HG03159 (cell line): ENCODE measurements around the gene C18orf54.
"Not testable (repeated sequence)": the region's sequence is repeated elsewhere in the genome, so short reads cannot be mapped to it uniquely, and the experiment has no call there.

ENCODE experiments used
- ATAC-seq: cut with Tn5 transposase; IDR thresholded peaks from one replicate; pipeline ENCODE4 v1.9.1; 2021; ENCODE audit warnings: mild to moderate bottlenecking, moderate library complexity; ENCODE audit not compliant: unreplicated experiment

C18orf54 gene

GRCh38 chr18:54357660-54358494 is at the start of gene C18orf54, which contains the start of gene STARD6:
Gene C18orf54 (plus strand): TSS chr18:54357906. CDS start chr18:54360573, 2,667 bp downstream.
Gene STARD6 (minus strand): TSS chr18:54357858. CDS start chr18:54354573, 3,285 bp downstream.
- peak; percentile 95 for ATAC-seq

- not testable (repeated sequence) for ATAC-seq
These were observed 48.1 kb upstream of the C18orf54 start for GRCh38 chr18:54309564-54309963.

GRCh38 chr18:54316071-54316820 is 41.5 kb upstream of the C18orf54 start:
- no peak for ATAC-seq

- no peak for ATAC-seq
These were observed 34.1 kb upstream of the C18orf54 start for GRCh38 chr18:54323561-54323960.

GRCh38 chr18:54323970-54324369 is 33.7 kb upstream of the C18orf54 start:
- ATAC-seq, result no peak

GRCh38 chr18:54327818-54328217 is 29.9 kb upstream of the C18orf54 start:
- ATAC-seq, result no peak

GRCh38 chr18:54329787-54330186 is 27.9 kb upstream of the C18orf54 start:
- no peak for ATAC-seq

- ATAC-seq, result no peak
These were observed 26.7 kb upstream of the C18orf54 start for GRCh38 chr18:54330768-54331548.

- no peak for ATAC-seq
These were observed 22.0 kb upstream of the C18orf54 start for GRCh38 chr18:54335638-54336173.

GRCh38 chr18:54338230-54338629 is 19.5 kb upstream of the C18orf54 start:
- ATAC-seq, result no peak

- no peak for ATAC-seq
These were observed 6.5 kb upstream of the C18orf54 start for GRCh38 chr18:54351186-54351585.

GRCh38 chr18:54357082-54357659 is 535 bp upstream of the C18orf54 start:
- ATAC-seq, result peak; percentile 42

GRCh38 chr18:54358495-54359040 is 862 bp downstream of the C18orf54 start:
- no peak for ATAC-seq

- ATAC-seq, result no peak
These were observed 1.5 kb downstream of the C18orf54 start for GRCh38 chr18:54359233-54359632.

GRCh38 chr18:54360406-54360805 is 2.7 kb downstream of the C18orf54 start:
- no peak for ATAC-seq

GRCh38 chr18:54378057-54378456 is 20.4 kb downstream of the C18orf54 start:
- ATAC-seq, result no peak

GRCh38 chr18:54381640-54382039 is 23.9 kb downstream of the C18orf54 start:
- ATAC-seq, result no peak

GRCh38 chr18:54382076-54382475 is 24.4 kb downstream of the C18orf54 start:
- ATAC-seq, result no peak

- ATAC-seq, result no peak
These were observed 25.1 kb downstream of the C18orf54 start for GRCh38 chr18:54382733-54383252.

- ATAC-seq, result no peak
These were observed 28.3 kb downstream of the C18orf54 start for GRCh38 chr18:54386043-54386442.
